ENCODE measurements around the gene TSPEAR.

TSPEAR gene

DNA sequence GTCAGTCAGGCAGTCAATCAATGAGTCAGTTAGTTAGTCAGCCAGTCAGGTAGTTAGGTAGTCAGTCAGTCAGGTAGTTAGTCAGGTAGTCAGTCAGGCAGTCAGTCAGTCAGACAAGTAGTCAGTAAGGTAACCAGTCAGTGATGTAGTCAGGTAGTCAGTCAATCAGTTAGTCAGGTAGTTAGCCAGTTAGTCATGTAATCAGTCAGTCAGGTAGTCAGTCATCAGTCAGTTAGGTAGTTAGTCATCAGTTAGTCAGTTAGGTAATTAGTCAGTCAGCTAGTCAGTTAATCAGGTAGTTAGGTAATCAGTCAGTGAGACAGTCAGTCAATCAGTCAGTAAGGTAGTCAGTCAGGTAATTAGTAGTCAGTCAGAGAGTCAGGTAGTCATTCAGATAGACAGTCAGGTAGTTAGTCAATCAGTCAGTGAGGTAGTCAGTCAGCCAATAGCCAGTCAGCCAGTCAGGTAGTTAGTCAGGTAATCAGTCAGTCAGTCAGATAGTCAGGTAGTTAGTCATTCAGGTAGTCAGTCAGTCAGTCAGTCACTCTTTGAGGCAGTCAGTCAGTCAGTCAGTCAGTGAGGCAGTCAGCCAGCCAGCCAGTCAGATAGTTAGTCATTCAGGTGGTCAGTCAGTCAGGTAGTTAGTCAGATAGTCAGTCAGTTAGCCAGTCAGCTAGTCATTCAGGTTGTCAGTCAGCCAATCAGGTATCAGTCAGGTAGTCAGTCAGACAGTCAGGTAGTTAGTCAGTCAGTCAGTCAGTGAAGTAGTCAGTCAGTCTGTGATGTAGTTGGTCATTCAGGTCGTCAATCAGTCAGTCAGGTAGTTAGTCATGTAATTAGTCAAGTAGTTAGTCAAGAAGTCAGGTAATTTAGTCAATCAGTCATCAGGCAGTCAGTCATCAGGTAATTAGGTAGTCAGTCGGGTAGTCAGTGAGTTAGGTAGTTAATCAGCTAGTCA lies 186.7 kb downstream of the TSPEAR start:
- DNase-seq: no peak

DNA sequence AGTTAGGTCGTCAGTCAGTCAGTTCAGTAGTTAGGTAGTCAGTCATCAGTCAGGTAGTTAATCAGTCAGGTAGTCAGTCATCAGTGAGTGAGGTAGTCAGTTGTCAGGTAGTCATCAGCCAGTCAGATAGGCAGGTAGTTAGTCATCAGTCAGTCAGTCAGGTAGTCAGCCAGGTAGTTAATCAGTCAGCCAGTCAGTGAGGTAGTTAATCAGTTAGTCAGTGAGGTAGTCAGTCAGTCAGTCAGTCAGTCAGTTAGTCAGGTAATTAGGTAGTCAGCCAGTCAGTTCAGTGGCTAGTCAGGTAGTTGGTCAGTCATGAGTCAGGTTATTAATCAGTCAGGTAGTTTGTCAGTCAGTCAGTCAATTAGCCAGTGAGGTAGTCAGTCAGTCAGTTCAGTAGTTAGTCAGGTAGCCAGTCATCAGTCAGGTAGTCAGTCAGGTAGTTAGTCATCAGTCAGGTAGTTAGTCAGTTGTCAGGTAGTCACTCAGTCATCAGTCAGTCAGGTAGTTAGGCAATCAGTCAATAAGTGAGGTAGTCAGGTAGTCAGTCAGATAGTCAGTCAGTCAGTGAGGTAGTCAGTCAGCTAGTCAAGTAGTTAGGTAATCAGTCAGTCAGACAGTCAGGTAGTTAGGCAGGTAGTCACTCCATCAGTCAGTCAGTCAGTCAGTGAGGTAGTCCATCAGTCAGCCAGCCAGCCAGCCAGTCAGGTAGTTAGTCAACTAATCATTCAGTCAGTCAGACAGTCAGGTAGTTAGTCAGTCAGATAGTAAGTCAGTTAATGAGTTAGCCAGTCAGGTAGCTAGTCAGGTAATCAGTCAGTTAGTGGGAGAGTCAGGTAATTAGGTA lies 187.6 kb downstream of the TSPEAR start:
- DNase-seq: peak; percentile 13

DNA sequence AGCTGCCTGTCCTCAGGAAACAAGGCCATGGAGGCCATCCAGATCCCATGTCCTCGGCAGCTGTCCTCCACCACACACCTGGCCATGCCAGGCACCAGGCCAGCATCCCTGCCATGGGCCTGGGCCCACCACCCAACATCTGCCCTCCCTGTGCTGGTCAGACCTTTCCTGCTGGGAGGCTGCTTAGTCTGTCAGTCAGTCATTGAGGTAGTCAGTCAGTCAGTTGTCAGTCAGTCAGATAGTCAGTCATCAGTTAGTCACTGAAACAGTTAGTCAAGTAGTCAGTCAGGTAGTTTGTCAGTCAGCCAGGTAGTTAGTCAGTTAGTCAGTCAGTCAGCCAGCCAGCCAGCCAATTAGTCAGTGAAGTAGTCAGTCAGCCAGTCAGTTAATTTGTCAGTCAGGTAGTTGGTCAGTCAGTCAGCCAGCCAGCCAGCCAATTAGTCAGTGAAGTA lies 188.6 kb downstream of the TSPEAR start:
- DNase-seq: peak; percentile 41

DNA sequence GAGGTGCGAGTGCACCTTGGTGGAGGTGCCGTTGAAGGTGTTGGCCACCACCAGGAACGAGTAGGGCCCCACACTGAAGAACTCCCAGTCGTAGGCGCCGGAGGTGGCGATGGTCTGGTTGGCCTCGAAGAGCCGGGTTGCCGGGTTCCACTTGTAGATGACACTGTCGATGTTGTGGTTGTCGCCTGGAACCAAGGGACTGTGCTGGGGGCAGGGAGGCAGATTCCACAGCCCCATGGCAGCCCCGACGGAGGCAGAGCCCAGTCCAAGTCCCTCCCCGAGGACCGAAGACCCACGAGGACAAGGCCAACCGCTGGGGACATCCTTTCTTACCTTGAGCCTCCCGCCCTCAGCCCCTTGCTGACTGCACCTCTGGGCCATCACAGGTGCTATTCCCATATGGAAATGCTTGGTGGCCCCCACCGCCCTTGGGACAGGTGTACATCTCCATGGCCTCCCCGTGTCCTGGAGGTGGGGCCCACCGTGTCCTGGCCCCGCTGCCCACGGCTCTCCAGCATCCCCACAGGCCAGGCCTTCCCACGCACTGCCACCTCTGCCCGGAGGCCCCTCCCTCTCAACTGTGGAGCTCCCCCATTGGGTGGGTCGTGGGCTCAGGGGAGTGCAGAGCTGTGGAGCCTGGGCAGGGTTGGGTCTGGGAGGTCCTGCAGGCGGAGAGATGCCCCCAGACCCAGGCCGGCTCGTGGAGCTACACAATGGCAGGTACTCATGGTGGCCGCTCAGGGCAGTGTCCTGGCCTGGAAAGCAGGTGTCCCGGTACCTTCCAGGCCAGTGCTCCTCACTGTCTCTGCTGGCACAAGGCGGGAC lies 189.2 kb downstream of the TSPEAR start:
- no peak for DNase-seq

DNA sequence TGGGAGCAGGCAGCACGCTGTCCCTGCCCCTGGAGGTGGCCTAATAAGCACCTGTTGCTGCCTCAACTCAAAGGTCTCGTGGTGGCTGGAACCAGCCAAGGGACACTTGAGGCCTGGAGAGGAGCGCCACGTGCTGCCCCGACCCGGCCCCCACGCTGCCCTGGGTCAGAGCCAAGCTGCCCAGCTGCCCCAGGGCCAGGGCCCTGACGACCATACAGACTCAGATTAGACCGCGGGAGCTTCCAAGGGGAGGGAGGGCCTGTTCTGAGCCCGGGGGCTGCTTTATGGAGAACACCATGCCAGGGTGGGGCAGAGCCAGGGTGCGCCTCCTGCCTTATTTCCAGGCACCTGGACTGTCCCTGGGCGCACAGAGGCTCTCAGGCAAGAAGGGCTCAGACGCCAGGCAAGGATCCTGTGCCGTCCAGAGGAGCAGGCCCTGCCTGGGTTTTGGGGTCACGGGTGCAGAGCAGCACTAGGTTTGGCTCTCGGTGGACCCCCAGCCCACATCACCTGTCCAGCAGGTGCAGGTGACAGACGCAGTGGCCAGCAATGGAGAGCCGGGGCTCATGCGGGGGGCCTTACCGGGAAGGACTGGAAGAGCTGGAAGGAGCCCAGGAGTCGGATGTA lies 190.0 kb downstream of the TSPEAR start:
- DNase-seq: no peak

DNA sequence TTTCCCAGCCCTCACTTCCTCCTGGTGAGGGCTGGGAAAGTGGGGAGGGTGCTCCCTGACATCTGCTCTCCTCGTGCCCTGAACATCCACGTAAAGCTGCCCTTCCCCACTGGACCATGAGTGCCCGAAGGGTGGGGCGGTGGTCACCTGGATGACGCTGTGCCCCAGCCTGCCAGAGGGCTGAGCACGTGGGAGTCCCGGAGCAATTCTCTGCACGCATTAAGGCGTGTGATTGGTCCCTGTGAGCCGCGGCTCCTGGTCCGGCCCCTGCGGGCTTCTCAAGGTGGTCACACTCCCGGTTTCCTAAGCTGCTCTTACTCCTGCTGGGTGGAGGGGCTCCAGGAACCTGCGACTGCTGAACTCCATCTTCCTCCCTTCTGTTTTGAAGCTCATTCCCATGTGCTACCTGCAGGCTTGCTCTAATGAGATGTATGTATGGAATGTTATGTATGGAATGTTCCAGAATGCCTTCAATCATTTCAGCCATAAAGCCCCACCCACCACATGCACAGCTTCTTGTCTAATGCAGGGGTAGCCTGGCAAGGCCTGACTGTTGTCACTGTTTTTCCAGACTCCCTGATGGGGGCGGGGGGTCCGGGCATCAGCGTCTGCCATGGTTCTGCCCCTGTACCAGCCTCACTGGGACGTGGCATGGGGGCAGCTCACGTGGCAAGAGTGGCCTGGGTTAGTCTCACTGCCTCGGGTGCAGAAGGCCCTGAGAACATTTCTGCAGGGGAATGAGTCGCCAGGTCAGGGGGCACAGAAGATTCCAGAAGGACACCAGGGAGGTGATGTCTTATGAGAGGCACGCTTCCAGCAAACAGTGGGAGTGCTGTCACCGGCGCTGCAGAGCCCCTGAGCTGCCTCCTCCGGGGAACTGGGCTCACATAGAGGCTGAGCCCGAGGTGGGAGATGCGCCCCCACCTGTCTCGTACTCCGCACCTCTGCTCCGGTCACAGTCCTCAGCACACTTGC lies 190.8 kb downstream of the TSPEAR start:
- no peak for DNase-seq

DNA sequence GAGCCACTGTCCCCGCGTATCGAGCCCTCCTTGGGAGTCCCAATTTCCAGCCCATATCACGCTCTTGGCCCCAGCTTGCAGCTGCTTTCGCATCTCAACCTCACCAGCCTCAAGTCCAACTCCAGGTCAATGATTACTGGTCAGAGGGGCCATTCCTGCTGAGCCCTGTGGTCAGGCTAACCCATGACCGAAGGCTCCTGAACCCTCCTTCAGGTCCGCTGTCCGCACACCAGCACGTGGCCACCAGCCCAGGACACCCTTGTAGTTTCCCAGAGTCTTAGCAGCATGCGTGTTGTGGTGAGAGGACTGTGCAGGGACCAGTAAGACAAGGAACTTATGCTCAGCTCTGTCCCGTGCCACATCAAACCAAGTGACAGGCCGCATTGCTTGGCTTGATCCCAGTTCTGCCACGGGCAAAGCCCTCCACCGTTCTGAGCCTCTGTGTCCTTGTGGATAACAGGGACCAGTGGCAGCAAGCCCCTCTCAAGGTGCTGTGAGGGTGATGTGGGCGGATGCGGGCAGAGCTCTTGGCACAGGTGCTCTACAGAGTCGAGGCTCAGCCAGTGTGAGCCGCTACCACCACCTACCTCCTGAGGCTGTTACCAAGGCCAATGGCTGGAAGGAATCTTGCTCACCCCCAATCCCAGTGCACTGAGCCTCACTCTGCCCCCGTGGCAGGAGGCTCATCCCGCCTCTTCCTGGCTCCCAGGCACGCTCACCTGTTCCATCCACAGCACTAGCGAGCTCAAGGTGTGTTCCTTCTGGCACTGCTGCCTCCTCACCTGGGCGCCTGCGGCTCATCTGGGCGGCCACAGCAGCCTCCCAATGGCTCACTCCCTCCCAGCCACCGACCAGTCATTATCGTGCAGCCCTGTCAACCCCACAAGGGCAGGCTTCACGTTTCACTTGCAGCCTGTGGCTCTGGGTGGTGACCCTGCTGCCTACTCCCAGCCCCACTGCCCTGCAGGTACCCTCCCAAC lies 191.7 kb downstream of the TSPEAR start:
- no peak for DNase-seq

DNA sequence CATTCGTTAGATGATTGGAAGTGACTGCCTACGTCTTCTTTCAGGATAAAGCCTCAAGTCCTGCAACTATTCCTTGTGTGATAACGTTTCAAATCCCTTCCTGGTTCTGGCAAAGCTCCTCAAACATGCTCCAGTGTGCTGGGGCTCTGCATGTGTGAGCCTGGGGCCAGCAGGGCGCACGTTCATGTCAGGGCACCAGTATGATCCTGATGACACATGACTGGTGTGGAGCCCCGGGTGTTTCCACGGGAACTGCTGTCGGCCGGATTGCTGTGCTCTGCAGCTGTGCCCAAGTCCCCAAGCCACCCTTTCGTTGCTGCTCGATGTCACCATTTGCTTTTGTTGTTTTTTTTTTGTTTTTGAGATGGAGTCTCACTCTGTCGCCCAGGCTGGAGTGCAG lies 192.7 kb downstream of the TSPEAR start:
- DNase-seq: no peak

DNA sequence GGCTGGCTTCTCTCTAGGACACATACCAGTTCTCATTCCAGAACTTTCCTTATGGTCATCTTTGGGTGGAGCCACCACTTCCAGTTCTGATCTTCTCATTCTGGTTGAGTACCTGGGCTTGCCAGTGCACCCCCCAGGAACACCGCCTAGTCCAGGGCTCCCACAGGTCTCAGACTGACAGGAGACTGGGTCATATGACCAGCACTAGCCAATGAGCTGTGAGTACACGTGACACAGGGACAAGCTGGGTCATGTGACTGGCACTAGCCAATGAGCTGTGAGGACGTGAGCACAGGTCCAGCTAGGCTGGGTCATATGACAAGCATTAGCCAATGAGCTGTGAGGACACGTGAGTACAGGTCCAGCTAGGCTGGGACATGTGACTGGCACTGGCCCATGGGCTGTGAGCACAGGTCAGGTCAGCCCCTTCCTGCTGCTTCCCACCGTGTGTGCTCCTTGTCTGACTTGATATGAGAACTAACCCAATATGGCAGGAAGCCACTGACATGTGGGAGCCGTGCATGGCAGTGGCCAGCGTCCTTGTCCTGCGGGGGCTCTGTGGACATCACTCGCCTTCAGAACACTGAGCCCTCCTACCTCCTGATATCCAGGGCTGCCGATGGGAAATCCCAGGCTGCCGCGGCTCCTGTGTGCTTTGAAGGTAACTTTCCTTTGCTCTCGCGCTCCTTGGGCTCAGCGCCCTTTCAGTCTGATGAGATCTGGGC lies 194.0 kb downstream of the TSPEAR start:
- DNase-seq: no peak

DNA sequence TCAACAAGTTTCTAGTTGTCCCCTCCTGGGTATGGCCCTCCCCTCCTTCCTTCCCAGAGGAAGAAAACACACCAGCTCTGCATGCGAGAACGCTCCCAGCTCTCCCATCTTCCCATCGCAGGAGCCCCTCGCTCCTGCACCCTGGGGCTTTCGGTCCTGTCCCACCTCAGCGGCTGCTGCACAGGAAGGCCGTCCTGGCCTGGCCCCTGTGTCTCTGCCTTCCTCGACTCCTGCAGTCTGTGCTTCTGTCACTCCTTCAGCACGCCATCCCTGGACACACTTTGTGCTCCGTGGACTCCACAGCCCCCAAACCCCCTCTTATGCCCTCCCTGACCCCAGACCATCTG lies 194.6 kb downstream of the TSPEAR start:
- DNase-seq: no peak

DNA sequence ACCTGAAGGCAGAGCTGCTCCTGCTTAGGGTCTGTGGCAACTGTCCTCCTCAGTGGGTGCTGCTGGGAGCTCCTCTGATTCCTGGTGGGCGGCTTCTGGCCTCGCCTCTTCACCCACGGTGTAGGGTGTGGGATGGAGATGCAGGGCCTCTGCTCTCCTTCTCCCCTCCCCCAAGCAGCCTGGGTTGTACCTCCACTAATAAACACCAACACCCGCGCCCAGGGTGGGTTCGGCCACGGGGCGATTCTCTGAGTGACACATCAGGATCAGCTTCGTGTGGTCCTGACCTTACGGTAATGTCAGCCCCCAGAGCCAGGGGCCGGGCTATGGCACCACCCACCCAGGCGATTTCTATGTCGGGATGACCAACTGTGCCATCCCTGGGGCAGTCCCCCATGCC lies 195.0 kb downstream of the TSPEAR start:
- DNase-seq: no peak

DNA sequence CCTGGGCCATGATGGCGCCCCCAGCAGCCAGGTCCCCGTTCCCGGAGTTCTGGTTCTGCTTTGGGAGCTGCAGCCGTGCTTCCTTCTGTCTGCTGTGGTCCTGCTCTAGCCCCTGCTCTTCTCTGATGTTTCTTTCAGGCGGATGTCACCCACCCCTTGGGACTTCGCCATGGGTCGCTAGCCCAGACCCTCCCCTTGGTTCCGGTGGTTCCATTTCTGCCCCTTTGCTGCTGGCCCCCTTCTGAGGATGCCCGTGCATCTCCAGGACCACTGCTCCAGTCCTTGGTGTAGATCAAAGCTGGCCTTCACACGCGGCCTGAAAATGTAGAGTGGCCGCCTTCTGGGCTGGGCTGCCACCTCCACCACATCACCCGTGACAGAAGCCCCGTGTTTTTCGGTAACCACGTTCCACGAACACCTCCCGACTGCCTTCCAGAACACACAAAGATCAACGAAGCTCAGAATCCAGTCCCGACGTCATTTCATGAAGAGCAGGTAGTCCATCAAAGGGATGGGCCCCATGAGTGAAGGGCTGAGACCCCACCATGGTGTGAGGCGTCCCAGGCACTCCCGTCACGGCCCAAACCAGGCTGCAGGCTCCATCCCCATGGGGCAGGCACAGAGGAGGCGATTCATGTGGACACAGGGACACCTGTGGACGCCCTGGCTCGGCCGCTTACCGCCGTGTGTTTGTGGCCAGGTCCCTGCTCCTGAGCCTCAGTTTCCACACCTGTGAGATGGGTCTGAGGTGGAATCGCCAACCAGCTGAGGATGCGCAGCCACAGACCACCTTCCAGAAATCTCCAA lies 195.8 kb downstream of the TSPEAR start:
- DNase-seq: no peak

DNA sequence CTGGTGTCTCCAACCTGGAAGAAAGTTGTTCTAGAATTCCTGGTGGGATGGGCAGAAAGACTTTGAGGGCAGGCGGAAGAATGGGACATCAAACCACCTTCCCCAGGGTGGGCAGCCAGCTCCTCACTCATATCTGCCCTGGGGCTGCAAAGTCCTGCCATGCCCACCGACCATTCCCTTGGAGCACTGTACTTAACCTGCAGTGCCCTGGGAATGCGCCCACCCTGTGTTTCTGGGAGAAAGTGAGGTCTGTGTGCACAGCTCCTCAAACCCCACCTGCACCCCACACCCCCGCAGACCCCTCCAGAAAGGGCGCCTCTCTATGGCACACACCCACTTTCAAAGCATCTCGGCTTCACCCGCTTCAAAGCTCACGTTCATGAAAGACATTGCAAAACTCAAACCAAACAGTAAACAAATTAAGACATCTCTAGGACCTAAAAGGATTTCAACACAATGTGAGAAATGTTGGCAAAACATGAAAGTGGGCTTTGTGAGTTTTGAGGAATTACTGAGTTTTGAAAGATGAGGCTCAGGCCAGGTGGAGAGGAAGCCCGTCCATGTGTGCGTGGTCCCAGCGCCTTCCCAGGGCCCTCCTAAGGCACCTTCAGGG lies 196.5 kb downstream of the TSPEAR start:
- DNase-seq: no peak

DNA sequence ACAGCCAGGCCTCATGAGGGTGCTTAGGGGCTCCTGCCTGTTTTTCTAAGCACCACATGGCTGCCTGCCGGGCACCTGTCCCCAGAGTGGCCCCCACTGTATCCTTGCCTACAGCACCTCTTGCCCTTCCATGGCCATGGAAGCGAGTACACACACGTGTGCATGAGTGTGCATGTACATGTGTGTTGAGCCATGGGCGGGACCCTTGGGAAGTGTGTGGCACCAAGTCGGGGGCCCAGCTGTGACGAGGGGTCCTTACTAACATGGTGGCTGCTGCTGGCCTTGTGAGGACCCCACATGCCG lies 197.2 kb downstream of the TSPEAR start:
- DNase-seq: no peak

DNA sequence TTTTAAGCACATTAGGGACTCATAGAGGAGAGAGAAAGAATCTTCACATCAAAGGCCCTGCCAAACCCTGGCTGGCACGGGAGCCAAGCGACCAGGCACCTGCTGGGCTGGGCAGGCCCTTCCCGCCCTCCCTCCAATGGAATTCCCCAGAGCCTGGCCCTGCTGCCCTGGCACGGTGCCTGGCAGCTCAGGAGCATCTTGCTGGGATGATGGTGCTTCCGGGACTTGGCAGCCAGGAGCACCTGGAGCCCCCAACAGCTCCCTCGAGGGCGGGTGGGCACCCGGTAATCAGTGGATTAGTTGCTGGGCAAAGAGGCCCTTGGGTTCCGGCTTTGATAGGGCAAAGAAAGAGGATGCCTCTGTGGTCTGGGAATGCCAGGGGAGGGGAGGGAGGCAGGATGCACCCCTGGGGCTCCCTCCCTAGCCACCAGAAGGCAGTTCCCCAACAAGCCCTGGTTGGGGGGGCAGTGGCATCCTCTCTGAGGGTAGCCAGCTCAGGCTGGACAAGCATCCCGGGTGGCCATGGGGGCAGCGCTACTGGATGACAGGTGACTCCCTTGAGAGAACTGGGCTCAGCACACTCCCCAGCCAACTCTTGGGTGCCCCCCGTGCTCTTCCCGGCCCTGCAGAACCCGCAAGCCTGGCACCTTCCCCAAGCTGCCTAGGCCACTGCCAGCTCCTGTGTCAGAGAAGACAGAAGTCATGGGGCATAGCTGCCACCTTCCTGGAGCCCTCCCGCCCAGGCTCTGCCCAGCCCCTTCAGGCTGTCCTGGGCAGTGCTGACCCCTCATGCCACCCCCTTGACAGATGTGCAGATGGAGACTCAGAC lies 197.8 kb downstream of the TSPEAR start:
- no peak for DNase-seq

DNA sequence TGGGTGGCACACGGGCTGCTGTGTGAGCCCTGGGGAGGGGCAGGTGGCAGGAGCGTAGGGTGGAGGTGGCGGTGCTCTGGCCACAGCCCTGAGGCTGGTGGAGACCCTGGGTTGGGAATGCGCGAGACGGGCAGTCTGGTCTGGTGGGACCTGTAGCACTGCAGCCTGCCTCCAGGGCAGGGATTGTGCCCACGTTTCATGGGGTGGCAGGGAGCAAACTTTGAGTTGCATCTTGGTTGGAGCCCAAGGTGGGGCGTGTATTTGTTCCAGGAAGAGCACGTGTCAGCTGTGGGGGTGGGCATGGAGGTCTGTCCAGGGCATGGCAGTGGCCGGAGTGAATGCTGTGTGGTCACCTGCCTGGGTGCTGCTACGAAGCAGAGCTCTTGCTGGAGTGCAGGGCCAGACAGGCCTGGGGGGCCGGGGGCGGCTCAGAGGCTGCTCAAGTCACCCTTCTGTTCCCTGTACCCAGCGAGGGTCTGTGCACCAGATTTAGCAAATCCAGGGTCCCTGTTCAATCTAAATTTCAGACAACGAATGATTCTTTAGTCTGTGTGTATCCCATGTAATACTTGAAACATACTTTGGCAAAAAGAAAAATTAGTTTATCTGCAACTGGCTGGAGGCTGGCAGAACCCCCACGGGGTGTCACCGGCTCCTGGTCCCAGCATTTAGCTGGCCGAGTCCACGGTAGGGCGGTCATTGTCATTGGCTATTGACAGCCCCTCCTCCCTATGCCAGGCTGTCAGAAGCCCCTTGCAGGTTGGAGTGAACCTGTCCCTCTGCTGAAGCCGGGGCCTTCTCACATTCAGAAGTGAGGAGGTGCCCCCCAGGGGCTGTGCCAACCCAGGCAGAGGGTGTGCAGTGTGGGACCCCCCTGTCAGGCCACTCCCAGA lies 198.6 kb downstream of the TSPEAR start:
- no peak for DNase-seq
